A673 (cell line): ENCODE results near the gene FUT3.

ENCODE experiments used
- EZH2 ChIP-seq: fragments of 200-600 bp; sonication (generic); IDR thresholded peaks from 2 replicates; pipeline ENCODE4 v1.6.1; 2017; ENCODE audit warnings: borderline replicate concordance, low read depth, mild to moderate bottlenecking, mixed read lengths, antibody characterized with exemption, low read length; ENCODE audit not compliant: poor library complexity, severe bottlenecking
- TF ChIP-seq, protein P1 (sequence below): fragments of 300-800, 200-600 bp; sonication (generic); conservative IDR thresholded peaks from 2 replicates; pipeline ENCODE4 v1.5.1; 2017; ENCODE audit warnings: low read depth, mild to moderate bottlenecking, antibody characterized with exemption, low read length, moderate library complexity, mixed read lengths

DNA sequence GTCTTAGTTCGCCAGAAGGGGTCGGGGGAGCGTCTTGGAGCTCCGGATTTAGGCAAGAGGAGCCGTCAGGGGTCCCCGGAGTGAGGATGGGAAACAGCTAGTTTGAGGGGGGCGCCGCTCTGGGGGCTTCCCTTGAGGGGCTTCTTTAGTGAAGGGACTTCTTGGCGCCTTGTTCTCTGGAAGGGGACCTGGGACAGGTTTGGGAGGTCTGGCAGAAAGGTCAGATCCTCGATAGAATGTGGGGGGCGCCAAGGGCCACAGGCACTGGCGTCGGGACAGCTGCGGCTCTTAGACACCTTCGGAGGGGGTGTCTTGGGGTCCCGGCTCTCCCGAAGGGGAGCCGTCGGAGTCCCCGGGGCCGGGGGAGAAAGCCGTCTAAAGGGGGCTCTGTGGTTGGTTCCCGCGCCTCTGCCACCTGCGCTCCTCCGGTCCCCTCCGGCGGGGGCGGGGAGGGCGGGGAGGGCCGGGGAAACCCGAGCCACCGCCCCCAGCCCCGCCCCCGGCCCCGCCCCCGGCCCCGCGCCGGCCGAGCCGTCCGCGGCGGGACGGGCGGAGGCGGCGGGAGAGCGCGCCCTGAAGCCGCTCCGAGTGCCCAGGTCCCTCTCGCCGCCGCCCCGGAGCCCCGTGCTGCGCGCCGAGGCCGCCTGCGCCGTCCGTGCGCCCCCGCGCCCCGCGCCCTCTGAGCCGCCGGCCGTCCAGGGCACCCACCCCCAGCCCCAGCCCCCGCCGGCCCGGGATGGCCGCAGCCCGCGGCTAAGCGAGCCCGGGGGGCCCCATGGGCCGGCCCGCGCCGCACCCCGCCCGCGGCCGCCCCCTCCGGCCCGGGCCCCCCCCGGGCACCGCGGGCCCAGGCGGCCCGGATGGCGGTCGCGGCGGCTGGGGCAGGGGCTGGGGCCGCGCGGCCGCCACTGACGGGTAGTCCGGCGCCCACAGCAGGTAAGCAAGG is 46.5 kb downstream of the FUT3 start, which contains the start of gene NRTN:
- TF ChIP-seq, protein P1, sequence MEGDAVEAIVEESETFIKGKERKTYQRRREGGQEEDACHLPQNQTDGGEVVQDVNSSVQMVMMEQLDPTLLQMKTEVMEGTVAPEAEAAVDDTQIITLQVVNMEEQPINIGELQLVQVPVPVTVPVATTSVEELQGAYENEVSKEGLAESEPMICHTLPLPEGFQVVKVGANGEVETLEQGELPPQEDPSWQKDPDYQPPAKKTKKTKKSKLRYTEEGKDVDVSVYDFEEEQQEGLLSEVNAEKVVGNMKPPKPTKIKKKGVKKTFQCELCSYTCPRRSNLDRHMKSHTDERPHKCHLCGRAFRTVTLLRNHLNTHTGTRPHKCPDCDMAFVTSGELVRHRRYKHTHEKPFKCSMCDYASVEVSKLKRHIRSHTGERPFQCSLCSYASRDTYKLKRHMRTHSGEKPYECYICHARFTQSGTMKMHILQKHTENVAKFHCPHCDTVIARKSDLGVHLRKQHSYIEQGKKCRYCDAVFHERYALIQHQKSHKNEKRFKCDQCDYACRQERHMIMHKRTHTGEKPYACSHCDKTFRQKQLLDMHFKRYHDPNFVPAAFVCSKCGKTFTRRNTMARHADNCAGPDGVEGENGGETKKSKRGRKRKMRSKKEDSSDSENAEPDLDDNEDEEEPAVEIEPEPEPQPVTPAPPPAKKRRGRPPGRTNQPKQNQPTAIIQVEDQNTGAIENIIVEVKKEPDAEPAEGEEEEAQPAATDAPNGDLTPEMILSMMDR: no peak
- TF ChIP-seq EZH2: no peak
